Heart right ventricle (tissue), 16 donors: ENCODE results near the gene INAVA. TPM values are rescaled to one million over a fixed set of nuclear protein-coding genes. Genes with fewer than 3 reads are reported as not detected.

Source experiments
- ATAC-seq, 8 donors: fragments of 200-7000 bp; cut with Tn5 transposase; one replicate each; pipeline ENCODE4 v1.9.1; 2020; ENCODE audit warnings: mild to moderate bottlenecking in 8 of 8, moderate library complexity in 8 of 8, moderate number of reproducible peaks in 1 of 8
- DNase-seq, 2 donors: peaks; one replicate each; pipeline ENCODE4 v3.0.0-alpha.2; 2020
- H3K27ac ChIP-seq, 10 donors: fragments of 200-600 bp; sonication (generic) in 2 of 10; one replicate each; pipeline versions ENCODE4 v1.5.0 to v1.8.0; 2020 to 2022; ENCODE audit warnings: mild to moderate bottlenecking in 3 of 10
- H3K27me3 ChIP-seq, 7 donors: fragments of 200-600 bp; one replicate each; pipeline ENCODE4 v1.8.0; 2021 to 2022; ENCODE audit warnings: mild to moderate bottlenecking in 2 of 7
- H3K36me3 ChIP-seq, 9 donors: fragments of 200-600 bp; sonication (generic) in 1 of 9; one replicate each; pipeline versions ENCODE4 v1.5.0 to v1.8.0; 2020 to 2022; ENCODE audit warnings: mild to moderate bottlenecking in 2 of 9
- H3K4me1 ChIP-seq, 9 donors: fragments of 200-600 bp; sonication (generic) in 1 of 9; one replicate each; pipeline versions ENCODE4 v1.5.0 to v1.8.0; 2020 to 2022; ENCODE audit warnings: mild to moderate bottlenecking in 4 of 9
- H3K4me3 ChIP-seq, 10 donors: fragments of 200-600 bp; sonication (generic) in 2 of 10; one replicate each; pipeline versions ENCODE4 v1.5.0 to v1.8.0; 2020 to 2022; ENCODE audit warnings: mild to moderate bottlenecking in 7 of 10, moderate library complexity in 2 of 10
- H3K9me3 ChIP-seq, 11 donors: fragments of 200-600 bp in 10 of 11; sonication (generic) in 2 of 11; one replicate each; pipeline versions ENCODE4 v1.5.0 to v1.8.0; 2013 to 2022; ENCODE audit warnings: mild to moderate bottlenecking in 2 of 11, control low read depth in 1 of 11, moderate library complexity in 1 of 11
- CTCF ChIP-seq, 9 donors: fragments of 200-600 bp; sonication (generic) in 2 of 9; IDR thresholded peaks; one replicate each; pipeline versions ENCODE4 v1.5.0 to v1.8.0; 2021 to 2022; ENCODE audit warnings: antibody characterized with exemption in 9 of 9, mild to moderate bottlenecking in 5 of 9, moderate library complexity in 1 of 9
- WGBS, 2 donors: extraction: QIAGEN DNeasy Blood & Tissue Kit; methylation state at CpG; one replicate each; pipeline ENCODE4 v1.1.7; 2013; ENCODE audit warnings: inconsistent platforms in 1 of 2; 5-methylcytosine and 5-hydroxymethylcytosine counted together
- intact Hi-C, 10 donors: fragments of 100-400 bp; cut with DNase I; formaldehyde crosslinking; loops; one replicate each; pipeline versions ENCODE4 v1.11.1 to v1.14.2; 2022
- polyA plus RNA-seq, 2 donors: library from polyadenylated mRNA; stranded (reverse); fragments of 200-250 nt; gene quantifications; one replicate each; pipeline ENCODE4 v1.2.3, GENCODE V29; 2013
- total RNA-seq, 10 donors: library from RNA; stranded (reverse); fragmentation: NEBNext Ultra II Directional in 3 of 10; extraction: Animal tissue kit (Norgen Biotek cat#: 25700) in 3 of 10; gene quantifications; one replicate each; pipeline versions ENCODE4 v1.2.1 to v1.2.4, GENCODE V29; 2021 to 2023
- donor health status: Arrhythmogenic right ventricular cardiomyopathy.
- donor health status: ischemic (EF 13 %, LVEDD 7.1; RV severe dilation, severe dysfunction).
- donor health status: healthy with polysubstance abuse.
- donor health status: DM: no; HTN: yes; CAD: no.
- donor health status: DM: no; HTN: no; CAD: no.
- donor health status: ischemic (EF 25% LVEDD 6.9; RV normal size, moderate dysfunction).
- donor health status: ischemic (EF 25% LVEDD 5.7; RV mildly dilated, moderate dysfunction).
- donor health status: healthy.
- donor health status: DM: yes; HTN: yes; CAD: no.
- donor health status: Ischemic cardiomyopathy.
- donor health status: ischemic (EF 35%, LVEDD 5.7; RV mildly dilated, moderate dysfunction).
- donor health status: nonischemic (EF 11% LVEDD 7.7; RV severe dilation, severe dysfunction).
- donor health status: DM: yes; HTN: yes; CAD: no.
- donor health status: PGD.
- donor health status: ischemic (EF 29% LVEDD 5.4; RV normal size, mild dysfunction).
- donor health status: nonischemic (EF 23%, LVEDD 6.1; RV moderate dilation, normal function).

Gene INAVA
- total and polyA plus RNA-seq, 12 donors = 0.01 to 0.29 (median 0.11) TPM; not detected in 7

GRCh38 chr1:200850554-200850953 lies 44.1 kb upstream of the INAVA start:
- Histone ChIP-seq H3K4me1 (no peaks in the 10 kb centered on the region), H3K27me3 (no peaks in the 10 kb centered on the region), H3K27ac (no peak overlapping the region), H3K4me3 (no peak overlapping the region), H3K36me3 (peaks cover 0 to 100% (median 48%) of the 10 kb centered on the region in 9 donors), H3K9me3 (no peaks in the 10 kb centered on the region)
- no peak for DNase-seq
- TF ChIP-seq CTCF (IDR thresholded peaks at IDR 0.05) = no peak
- ATAC-seq = no peak
- intact Hi-C loops = no loop called here

- DNase-seq (no peak), ATAC-seq (peak in 3 of 8 donors; percentile 27 to 37 (median 31))
- H3K4me3 ChIP-seq = no peak overlapping the region
- intact Hi-C loops = no loop called here
- no peaks in the 10 kb centered on the region for H3K9me3 ChIP-seq
- H3K27ac ChIP-seq = peak overlapping the region in 1 of 10 donors; percentile 38
- WGBS, 2 donors = 46 to 62% methylated on average over 2 of the region's 2 CpGs
- H3K4me1 ChIP-seq = peaks cover 0 to 13% (median 8%) of the 10 kb centered on the region in 9 donors
- peaks cover 0 to 94% (median 35%) of the 10 kb centered on the region in 9 donors for H3K36me3 ChIP-seq
- H3K27me3 ChIP-seq = no peaks in the 10 kb centered on the region
- no peak for TF ChIP-seq CTCF (IDR thresholded peaks at IDR 0.05)
These were observed 37.9 kb upstream of the INAVA start for GRCh38 chr1:200856716-200857357.

- ATAC-seq (no peak), DNase-seq (no peak)
- Histone ChIP-seq H3K4me3 (no peak overlapping the region), H3K27me3 (no peaks in the 10 kb centered on the region), H3K27ac (no peak overlapping the region), H3K36me3 (peaks cover 0 to 92% (median 35%) of the 10 kb centered on the region in 9 donors), H3K4me1 (peaks cover 0 to 13% (median 8%) of the 10 kb centered on the region in 9 donors), H3K9me3 (no peaks in the 10 kb centered on the region)
- intact Hi-C loops = no loop called here
- no peak for TF ChIP-seq CTCF (IDR thresholded peaks at IDR 0.05)
- WGBS, 2 donors = 81 to 95% methylated on average over 1 of the region's 1 CpG
These were observed 36.9 kb upstream of the INAVA start for GRCh38 chr1:200857804-200858203.

- Histone ChIP-seq H3K27ac (no peak overlapping the region), H3K36me3 (peaks cover 0 to 74% (median 8%) of the 10 kb centered on the region in 9 donors), H3K4me3 (no peak overlapping the region), H3K27me3 (no peaks in the 10 kb centered on the region), H3K4me1 (peaks cover 0 to 8% (median 2%) of the 10 kb centered on the region in 9 donors), H3K9me3 (no peaks in the 10 kb centered on the region)
- intact Hi-C loops = no loop called here
- ATAC-seq (no peak), DNase-seq (no peak)
- TF ChIP-seq CTCF (IDR thresholded peaks at IDR 0.05) = no peak
- WGBS, 2 donors = 94 to 99% methylated on average over 2 of the region's 2 CpGs
These were observed 32.6 kb upstream of the INAVA start for GRCh38 chr1:200861937-200862647.
